Measurements from ENCODE around the gene SOCS1. TPM values are rescaled to one million over a fixed set of nuclear protein-coding genes. Genes with fewer than 3 reads are reported as not detected.

The SOCS1 gene
- total RNA-seq, 2 experiments from 2014 or later = 146 to 152 TPM

- no peak for DNase-seq
- POLR2A ChIA-PET = interaction anchor here (1.2 to 1.3 kb wide), 2 partner anchors 12 to 271 kb away, joined by 3 to 7 read pairs; no protein-coding TSS in a partner anchor
- Mint-ChIP-seq H3K36me3 (no peaks in the 10 kb centered on the region), H3K27me3 (no peaks in the 10 kb centered on the region), H3K9me3 (no peaks in the 10 kb centered on the region), H3K4me3 (no peak overlapping the region), H3K4me1 (ENCODE audit: low read depth) (peaks cover 50% of the 10 kb centered on the region), H3K27ac (peak overlapping the region; percentile 29)
- CTCF ChIA-PET = interaction anchor here (3.0 kb wide), 1 partner anchor 11 kb away, joined by 10 read pairs; no protein-coding TSS in a partner anchor
- intact Hi-C loops (cut with micrococcal nuclease) = no loop called here
Observed at GRCh38 chr16:11236461-11237254, 19.3 kb downstream of the SOCS1 start.

GRCh38 chr16:11235703-11235991 lies 20.4 kb downstream of the SOCS1 start:
- H3K27me3 Mint-ChIP-seq = no peaks in the 10 kb centered on the region

GRCh38 chr16:11234884-11235702 lies 20.9 kb downstream of the SOCS1 start:
- Mint-ChIP-seq H3K9me3 (no peaks in the 10 kb centered on the region), H3K4me3 (peak overlapping the region; percentile 29), H3K27ac (peak overlapping the region; percentile 84), H3K36me3 (no peaks in the 10 kb centered on the region), H3K27me3 (no peaks in the 10 kb centered on the region), H3K4me1 (ENCODE audit: low read depth) (peaks cover 59% of the 10 kb centered on the region)
- ChIA-PET POLR2A (interaction anchor here (0.7 to 5.2 kb wide), 7 partner anchors 10 to 270 kb away, joined by 3 to 50 read pairs (median 15); partner anchors contain the start of gene SOCS1), CTCF (interaction anchor here (1.0 to 3.0 kb wide), 4 partner anchors 10 to 21 kb away, joined by 3 to 10 read pairs (median 5); partner anchors contain the start of gene SOCS1)
- no peak for DNase-seq
- intact Hi-C loops (cut with micrococcal nuclease) = loop anchor here (1.0 to 2.0 kb wide), 7 partner anchors 11 to 270 kb away; no protein-coding TSS in a partner anchor

More at GRCh38 chr16:11235703-11235991, 20.4 kb downstream of the SOCS1 start:
- ChIA-PET POLR2A (interaction anchor here (1.2 to 3.7 kb wide), 3 partner anchors 11 to 270 kb away, joined by 3 to 17 read pairs (median 7); no protein-coding TSS in a partner anchor), CTCF (interaction anchor here (1.0 to 3.0 kb wide), 2 partner anchors 10 to 21 kb away, joined by 3 to 10 read pairs; partner anchors contain the start of gene SOCS1)
- intact Hi-C loops (cut with micrococcal nuclease) = loop anchor here (2.0 kb wide), 1 partner anchor 75 kb away; no protein-coding TSS in a partner anchor
- Mint-ChIP-seq H3K36me3 (no peaks in the 10 kb centered on the region), H3K4me3 (peak overlapping the region; percentile 29), H3K4me1 (ENCODE audit: low read depth) (peaks cover 58% of the 10 kb centered on the region), H3K27ac (peak overlapping the region; percentile 84), H3K9me3 (no peaks in the 10 kb centered on the region)
- DNase-seq = no peak

DNA sequence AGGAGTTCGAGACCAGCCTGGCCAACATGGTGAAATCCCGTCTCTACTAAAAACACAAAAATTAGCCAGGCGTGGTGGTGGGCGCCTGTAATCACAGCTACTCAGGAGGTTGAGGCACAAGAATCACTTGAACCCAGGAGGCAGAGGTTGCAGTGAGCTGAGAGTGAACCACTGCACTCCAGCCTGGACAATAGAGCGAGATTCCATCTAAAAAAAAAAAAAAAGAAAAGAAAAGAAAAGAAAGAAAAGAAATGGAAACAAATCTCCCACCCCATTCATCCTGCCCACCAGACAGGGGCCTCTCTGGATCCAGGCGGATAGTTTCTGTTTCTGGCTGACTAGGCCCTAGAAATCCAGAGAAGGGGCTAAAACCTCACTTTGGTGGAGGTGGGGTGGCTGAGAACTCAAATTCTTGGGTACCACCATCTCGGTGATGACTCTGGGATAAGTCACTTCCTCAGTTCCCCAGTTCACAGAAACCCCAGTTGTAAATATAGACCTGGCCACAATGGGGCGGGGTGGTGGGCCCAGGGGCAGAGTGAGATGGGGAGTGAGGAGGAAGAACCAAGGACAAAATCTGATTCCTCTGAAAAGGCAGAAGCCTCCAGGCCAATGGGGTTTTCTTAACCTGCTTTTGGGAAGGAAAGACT lies 22.2 kb downstream of the SOCS1 start:
- Mint-ChIP-seq H3K27ac (peak overlapping the region; percentile 99), H3K4me1 (ENCODE audit: low read depth) (peaks cover 71% of the 10 kb centered on the region), H3K9me3 (no peaks in the 10 kb centered on the region), H3K36me3 (no peaks in the 10 kb centered on the region), H3K27me3 (no peaks in the 10 kb centered on the region), H3K4me3 (peak overlapping the region; percentile 62)
- intact Hi-C loops (cut with micrococcal nuclease) = loop anchor here (1.0 to 2.0 kb wide), 10 partner anchors 9 to 269 kb away; no protein-coding TSS in a partner anchor
- CTCF ChIA-PET = interaction anchor here (0.7 to 2.1 kb wide), 14 partner anchors 9 to 269 kb away, joined by 3 to 16 read pairs (median 4); partner anchors contain the start of gene SOCS1
- POLR2A ChIA-PET = interaction anchor here (0.7 to 5.2 kb wide), 14 partner anchors 9 to 269 kb away, joined by 4 to 50 read pairs (median 10); partner anchors contain the start of gene SOCS1
- peak; percentile 92 for DNase-seq

- H3K36me3 Mint-ChIP-seq = no peaks in the 10 kb centered on the region
- peak overlapping the region; percentile 62 for H3K4me3 Mint-ChIP-seq
- DNase-seq = peak; percentile 97
- intact Hi-C loops (cut with micrococcal nuclease) = loop anchor here (1.0 kb wide), 3 partner anchors 8 to 245 kb away; no protein-coding TSS in a partner anchor
- H3K4me1 Mint-ChIP-seq (ENCODE audit: low read depth) = peaks cover 74% of the 10 kb centered on the region
- ChIA-PET CTCF (interaction anchor here (0.7 to 2.1 kb wide), 15 partner anchors 8 to 269 kb away, joined by 3 to 16 read pairs (median 4); partner anchors contain the start of gene SOCS1), POLR2A (interaction anchor here (0.7 to 5.2 kb wide), 15 partner anchors 8 to 268 kb away, joined by 3 to 50 read pairs (median 9); partner anchors contain the start of gene SOCS1)
- H3K27me3 Mint-ChIP-seq = no peaks in the 10 kb centered on the region
- peak overlapping the region; percentile 99 for H3K27ac Mint-ChIP-seq
- no peaks in the 10 kb centered on the region for H3K9me3 Mint-ChIP-seq
Observed at GRCh38 chr16:11232852-11233726, 22.9 kb downstream of the SOCS1 start.

GRCh38 chr16:11232302-11232851 lies 23.6 kb downstream of the SOCS1 start:
- ChIA-PET CTCF (interaction anchor here (1.3 to 2.1 kb wide), 5 partner anchors 14 to 268 kb away, joined by 3 to 16 read pairs (median 7); no protein-coding TSS in a partner anchor), POLR2A (interaction anchor here (0.7 to 5.2 kb wide), 9 partner anchors 8 to 268 kb away, joined by 3 to 50 read pairs (median 15); partner anchors contain the start of gene SOCS1)
- peaks cover 79% of the 10 kb centered on the region for H3K4me1 Mint-ChIP-seq (ENCODE audit: low read depth)
- H3K27me3 Mint-ChIP-seq = no peaks in the 10 kb centered on the region
- peak overlapping the region; percentile 99 for H3K27ac Mint-ChIP-seq
- peak overlapping the region; percentile 39 for H3K4me3 Mint-ChIP-seq
- no peak for DNase-seq
- H3K9me3 Mint-ChIP-seq = no peaks in the 10 kb centered on the region
- H3K36me3 Mint-ChIP-seq = no peaks in the 10 kb centered on the region
- intact Hi-C loops (cut with micrococcal nuclease) = no loop called here

- Mint-ChIP-seq H3K27ac (peak overlapping the region; percentile 99), H3K27me3 (no peaks in the 10 kb centered on the region), H3K36me3 (no peaks in the 10 kb centered on the region), H3K9me3 (no peaks in the 10 kb centered on the region), H3K4me3 (no peak overlapping the region), H3K4me1 (ENCODE audit: low read depth) (peaks cover 71% of the 10 kb centered on the region)
- DNase-seq = no peak
- ChIA-PET CTCF (interaction anchor here (1.0 to 1.1 kb wide), 2 partner anchors 13 to 15 kb away, joined by 3 to 4 read pairs; no protein-coding TSS in a partner anchor), POLR2A (interaction anchor here (0.7 to 5.2 kb wide), 6 partner anchors 17 to 266 kb away, joined by 3 to 47 read pairs (median 4); partner anchors contain the start of gene SOCS1)
- intact Hi-C loops (cut with micrococcal nuclease) = no loop called here
Observed at GRCh38 chr16:11231367-11231970, 24.5 kb downstream of the SOCS1 start.

- peaks cover 77% of the 10 kb centered on the region for H3K4me1 Mint-ChIP-seq (ENCODE audit: low read depth)
- POLR2A ChIA-PET = interaction anchor here (1.5 to 5.2 kb wide), 2 partner anchors 22 to 25 kb away, joined by 4 to 47 read pairs; partner anchors contain the start of gene SOCS1
- DNase-seq = no peak
- H3K9me3 Mint-ChIP-seq = no peaks in the 10 kb centered on the region
- H3K27me3 Mint-ChIP-seq = no peaks in the 10 kb centered on the region
- H3K36me3 Mint-ChIP-seq = no peaks in the 10 kb centered on the region
- intact Hi-C loops (cut with micrococcal nuclease) = no loop called here
- CTCF ChIA-PET = interaction anchor here (0.8 kb wide), 1 partner anchor 26 kb away, joined by 3 read pairs; the partner anchor contains the start of gene SOCS1
- no peak overlapping the region for H3K4me3 Mint-ChIP-seq
- H3K27ac Mint-ChIP-seq = peak overlapping the region; percentile 29
Observed at GRCh38 chr16:11229906-11230305, 26.1 kb downstream of the SOCS1 start.

DNA sequence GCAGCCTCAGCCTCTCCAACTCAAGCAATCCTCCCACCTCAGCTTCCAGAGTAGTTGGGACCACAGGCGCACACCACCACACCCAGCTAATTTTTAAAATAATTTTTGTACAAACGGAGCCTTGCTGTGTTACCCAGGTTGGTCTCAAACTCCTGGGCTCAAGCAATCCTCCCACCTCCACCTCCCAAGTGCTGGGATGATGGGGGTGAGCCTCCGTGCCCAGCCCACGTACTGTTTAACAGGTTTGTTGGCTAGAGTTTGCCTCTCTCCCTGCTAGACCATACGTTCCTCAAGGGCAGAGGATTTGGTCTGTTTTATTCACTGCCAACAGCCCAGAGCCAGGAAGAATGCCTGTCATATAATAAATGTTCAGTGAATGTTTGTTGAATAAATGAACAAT lies 26.6 kb downstream of the SOCS1 start:
- no peak overlapping the region for H3K4me3 Mint-ChIP-seq
- CTCF ChIA-PET = no interaction called here

More for the DNA sequence above, 26.6 kb downstream of the SOCS1 start:
- H3K36me3 Mint-ChIP-seq = no peaks in the 10 kb centered on the region
- H3K27ac Mint-ChIP-seq = peak overlapping the region; percentile 33
- DNase-seq = no peak
- H3K27me3 Mint-ChIP-seq = no peaks in the 10 kb centered on the region
- intact Hi-C loops (cut with micrococcal nuclease) = no loop called here
- POLR2A ChIA-PET = interaction anchor here (5.2 kb wide), 1 partner anchor 26 kb away, joined by 47 read pairs; the partner anchor contains the start of gene SOCS1
- H3K4me1 Mint-ChIP-seq (ENCODE audit: low read depth) = peaks cover 78% of the 10 kb centered on the region
- H3K9me3 Mint-ChIP-seq = no peaks in the 10 kb centered on the region

Data from activated CD4-positive, alpha-beta memory T cell treated with anti-CD3 and anti-CD28 coated beads for 36 hours (primary cell).